GM21390 (cell line): Measurements from ENCODE around the gene ARHGAP26.
"Not testable (repeated sequence)": the region's sequence is repeated elsewhere in the genome, so short reads cannot be mapped to it uniquely, and the experiment has no call there.

ENCODE experiments used
- ATAC-seq: cut with Tn5 transposase; IDR thresholded peaks from one replicate; pipeline ENCODE4 v1.9.1; 2021; ENCODE audit not compliant: unreplicated experiment

The ARHGAP26 gene

DNA sequence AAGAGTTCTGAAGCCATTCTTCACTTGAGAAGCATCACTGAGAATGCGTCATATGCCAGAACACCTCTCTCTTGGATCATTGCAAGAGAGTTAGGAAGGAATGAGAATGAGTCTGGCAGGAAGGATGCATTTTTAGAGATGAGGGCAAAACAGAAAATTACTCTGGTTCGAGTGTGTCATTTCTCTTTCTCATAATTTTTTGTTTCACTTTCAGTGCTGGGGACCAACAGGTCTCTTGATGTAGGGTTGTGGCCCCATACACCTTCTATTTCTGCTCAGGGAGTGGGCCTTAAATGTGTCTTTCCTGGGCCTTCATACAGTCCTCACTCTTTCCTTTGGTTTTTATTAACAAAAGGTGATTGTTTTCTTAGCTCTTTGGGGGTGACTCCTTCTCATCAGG, 330.9 kb downstream of the ARHGAP26 start:
- ATAC-seq = peak; percentile 87

DNA sequence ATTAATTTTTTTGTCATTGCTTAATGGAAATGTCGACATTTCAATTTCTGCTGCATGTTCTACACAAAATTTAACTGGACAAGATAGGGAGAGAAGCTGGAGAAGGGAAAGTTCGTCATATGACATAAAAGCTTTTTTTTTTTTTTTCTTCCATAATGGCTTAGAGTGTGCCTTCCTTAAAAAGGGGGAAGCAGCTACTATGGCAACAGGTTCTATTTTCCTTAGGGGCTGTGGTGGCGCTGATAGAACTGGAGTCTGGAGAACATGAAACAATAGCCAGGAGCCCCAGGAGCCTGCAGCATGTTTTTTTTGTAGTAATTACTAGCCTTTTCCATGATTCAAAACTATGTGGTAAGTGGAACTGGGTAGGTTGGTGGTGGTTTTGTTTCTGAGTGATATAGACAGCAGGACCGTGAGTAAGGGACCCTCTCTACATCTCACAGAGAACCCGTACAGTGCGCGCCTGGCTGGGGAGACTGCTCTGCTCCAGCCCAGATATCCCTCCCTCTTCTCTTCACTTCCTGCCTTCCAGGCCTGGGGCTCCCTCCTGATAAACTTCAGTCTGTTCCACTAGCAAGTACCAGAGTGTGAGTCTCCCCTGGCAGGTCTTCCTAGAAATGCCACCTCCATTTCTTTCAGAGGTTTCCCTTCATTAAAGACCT, 331.7 kb downstream of the ARHGAP26 start:
- no peak for ATAC-seq

DNA sequence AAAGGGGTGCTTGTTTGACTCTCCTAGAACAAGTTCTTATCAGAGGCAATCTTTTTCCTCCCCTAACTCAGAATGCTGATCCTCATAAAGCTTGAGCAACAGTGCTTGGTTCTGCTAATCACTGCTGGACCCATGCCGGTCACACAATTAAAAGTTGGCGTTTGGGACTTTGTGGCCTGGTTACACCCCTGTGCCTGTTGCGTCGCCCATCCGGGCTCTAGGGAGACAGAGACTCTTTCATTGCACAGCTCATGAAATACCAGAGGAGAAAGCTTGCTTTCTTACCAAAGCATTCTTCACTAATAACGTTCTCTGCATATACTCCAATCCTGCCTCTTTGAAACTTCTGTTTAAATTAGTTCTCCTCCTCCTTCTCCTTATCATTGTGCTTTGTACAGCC, 332.2 kb downstream of the ARHGAP26 start:
- ATAC-seq = no peak

GRCh38 chr5:143105216-143105905, 335.2 kb downstream of the ARHGAP26 start:
- no peak for ATAC-seq

DNA sequence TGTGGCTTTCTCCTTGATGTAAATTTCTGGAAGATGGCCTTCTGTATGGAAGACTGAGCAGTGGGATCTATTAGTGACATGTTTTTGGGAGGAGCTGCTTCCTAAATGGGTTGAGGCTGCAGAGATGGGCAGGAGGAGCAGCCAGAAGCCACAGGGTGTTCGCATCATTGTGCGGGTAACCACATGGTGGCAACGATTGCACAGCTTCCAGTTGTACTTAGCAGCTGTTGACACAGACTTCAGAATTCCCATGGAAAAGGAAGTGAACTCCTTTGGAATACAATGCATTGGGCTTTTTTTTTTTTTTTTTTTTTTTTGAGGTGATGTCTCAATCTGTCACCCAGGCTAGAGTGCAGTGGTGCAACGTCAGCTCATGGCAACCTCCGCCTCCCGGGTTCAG, 336.0 kb downstream of the ARHGAP26 start:
- no peak for ATAC-seq

- no peak for ATAC-seq
These were observed 338.4 kb downstream of the ARHGAP26 start for GRCh38 chr5:143108498-143109128.

GRCh38 chr5:143110591-143110990, 340.4 kb downstream of the ARHGAP26 start:
- ATAC-seq = no peak

GRCh38 chr5:143111799-143112198, 341.6 kb downstream of the ARHGAP26 start:
- ATAC-seq = no peak

GRCh38 chr5:143113461-143113860, 343.3 kb downstream of the ARHGAP26 start:
- ATAC-seq = no peak

DNA sequence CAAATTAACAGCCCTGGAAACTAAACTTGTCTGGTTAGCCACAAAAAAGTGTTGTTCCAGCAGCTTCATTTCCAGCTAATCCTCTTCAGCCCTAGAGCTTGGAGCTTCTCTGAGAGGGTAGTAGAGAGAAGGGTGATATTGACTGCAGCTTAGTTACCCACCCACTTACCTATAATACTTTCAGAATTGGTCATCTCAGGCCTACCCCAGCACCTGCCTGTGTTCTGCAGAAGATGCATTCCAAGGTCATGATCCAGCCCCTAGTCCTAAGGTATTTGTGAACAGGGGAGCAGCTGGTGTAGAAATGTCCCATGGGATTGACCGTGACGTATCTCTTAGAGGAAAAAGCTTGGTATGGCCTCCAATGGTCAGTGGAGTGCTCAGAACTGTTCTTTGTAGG, 344.3 kb downstream of the ARHGAP26 start:
- no peak for ATAC-seq

- no peak for ATAC-seq
These were observed 345.2 kb downstream of the ARHGAP26 start for GRCh38 chr5:143115381-143115780.

- ATAC-seq = no peak
These were observed 346.6 kb downstream of the ARHGAP26 start for GRCh38 chr5:143116814-143117213.

- no peak for ATAC-seq
These were observed 347.6 kb downstream of the ARHGAP26 start for GRCh38 chr5:143117821-143118220.

GRCh38 chr5:143118222-143118621, 348.0 kb downstream of the ARHGAP26 start:
- no peak for ATAC-seq

- not testable (repeated sequence) for ATAC-seq
These were observed 348.6 kb downstream of the ARHGAP26 start for GRCh38 chr5:143118818-143119217.

DNA sequence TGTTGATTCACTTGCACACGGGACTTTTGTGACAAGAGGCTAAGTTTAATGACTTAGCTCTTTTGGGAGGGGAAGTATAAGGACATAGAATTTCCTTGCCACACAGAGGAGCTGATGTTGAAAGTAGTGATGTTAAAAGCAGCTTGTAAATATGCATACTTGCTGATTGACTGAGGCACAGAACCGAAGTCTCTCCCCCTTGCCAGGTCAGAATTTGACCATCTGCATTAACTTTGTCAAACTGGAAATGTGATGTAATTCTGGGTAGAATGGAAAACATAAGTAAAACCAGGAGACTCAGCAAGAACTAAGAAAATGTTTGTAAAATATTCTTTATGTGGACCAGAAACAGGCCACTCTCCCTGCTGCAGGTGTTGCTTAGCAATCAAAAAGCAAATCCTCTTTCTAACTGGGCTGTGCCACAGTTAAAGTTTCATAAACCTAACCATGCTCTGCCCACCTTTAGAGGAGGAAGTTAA, 349.2 kb downstream of the ARHGAP26 start:
- peak; percentile 64 for ATAC-seq

- ATAC-seq = no peak
These were observed 349.7 kb downstream of the ARHGAP26 start for GRCh38 chr5:143119881-143120341.

GRCh38 chr5:143120460-143121134, 350.4 kb downstream of the ARHGAP26 start:
- no peak for ATAC-seq

GRCh38 chr5:143121135-143121475, 350.9 kb downstream of the ARHGAP26 start:
- ATAC-seq = no peak

- no peak for ATAC-seq
These were observed 354.4 kb downstream of the ARHGAP26 start for GRCh38 chr5:143124593-143124992.

DNA sequence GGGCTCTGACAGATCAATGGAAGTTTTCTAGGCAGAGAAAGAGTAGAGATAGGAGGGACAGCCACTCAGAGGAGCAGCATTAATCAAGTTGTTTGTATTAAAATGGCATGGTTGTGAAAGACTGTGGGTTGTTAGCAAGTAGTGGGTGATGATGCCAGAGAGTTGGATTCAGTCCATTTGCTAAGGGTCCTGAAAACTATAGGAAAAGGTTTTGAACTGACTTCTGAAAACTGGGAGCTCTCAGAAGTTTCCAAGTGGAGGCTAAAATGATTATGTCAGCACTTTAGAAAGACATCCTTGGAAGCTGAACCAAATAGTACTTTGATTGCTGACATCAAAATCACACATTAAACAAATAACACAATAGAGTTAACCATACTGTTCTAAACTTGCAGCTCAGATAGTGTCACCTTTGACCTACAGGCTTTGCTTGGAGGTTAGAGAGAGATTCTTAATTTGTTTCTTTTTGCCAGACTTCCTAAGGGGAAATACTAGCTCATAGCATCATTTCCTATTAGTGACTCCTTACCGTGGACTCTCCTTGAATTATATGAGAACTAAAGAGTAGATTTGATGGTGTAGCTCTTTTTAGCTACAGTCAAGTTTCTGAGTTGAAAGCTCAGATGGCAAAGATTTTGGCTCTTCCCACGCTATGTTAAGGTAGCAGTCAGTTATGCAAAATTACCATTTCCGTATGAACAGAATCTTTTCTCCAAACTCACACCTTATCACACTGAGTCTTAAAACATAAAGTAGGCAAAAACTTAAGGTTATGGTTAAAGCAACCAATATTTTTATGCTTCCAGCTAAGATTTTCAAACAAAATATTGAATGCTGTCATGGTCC, 356.2 kb downstream of the ARHGAP26 start:
- ATAC-seq = no peak
